Hindlimb muscle (tissue), 1 donor: ENCODE data around the gene PCDHB14. TPM values are rescaled to one million over a fixed set of nuclear protein-coding genes. Genes with fewer than 3 reads are reported as not detected.

ENCODE experiments used
- polyA plus RNA-seq: library from polyadenylated mRNA; unstranded; fragments of 120-200 nt; gene quantifications from one replicate; pipeline ENCODE4 v1.2.1, GENCODE V29; 2013; ENCODE audit not compliant: insufficient read length

The PCDHB14 gene
- polyA plus RNA-seq, 1 donor = 7.5 TPM

Other genes with a start within 250 kb of the PCDHB14 start
- 0.14 TPM for gene PCDHB1, start 172.0 kb upstream of the PCDHB14 start, polyA plus RNA-seq
- 4.4 TPM for gene PCDHB2, start 128.7 kb upstream of the PCDHB14 start, polyA plus RNA-seq
- 2.6 TPM for gene PCDHB3, start 122.9 kb upstream of the PCDHB14 start, polyA plus RNA-seq
- gene PCDHB4, start 101.5 kb upstream of the PCDHB14 start, polyA plus RNA-seq = 3.1 TPM
- gene PCDHB5, start 88.1 kb upstream of the PCDHB14 start, polyA plus RNA-seq = 3.2 TPM
- 2.4 TPM for gene PCDHB6, start 73.3 kb upstream of the PCDHB14 start, polyA plus RNA-seq
- gene PCDHB7, start 50.7 kb upstream of the PCDHB14 start, polyA plus RNA-seq = 3.2 TPM
- 2.1 TPM for gene PCDHB8, start 45.6 kb upstream of the PCDHB14 start, polyA plus RNA-seq
- 3.9 TPM for gene PCDHB16, start 41.0 kb upstream of the PCDHB14 start, polyA plus RNA-seq
- gene PCDHB9, start 36.2 kb upstream of the PCDHB14 start, polyA plus RNA-seq = 3.2 TPM
- 5.3 TPM for gene PCDHB10, start 31.0 kb upstream of the PCDHB14 start, polyA plus RNA-seq
- gene PCDHB11, start 23.7 kb upstream of the PCDHB14 start, polyA plus RNA-seq = 4.4 TPM
- 4.7 TPM for gene PCDHB12, start 14.6 kb upstream of the PCDHB14 start, polyA plus RNA-seq
- 2.8 TPM for gene PCDHB13, start 9.4 kb upstream of the PCDHB14 start, polyA plus RNA-seq
- 9.4 TPM for gene PCDHB15, start 22.1 kb downstream of the PCDHB14 start, polyA plus RNA-seq
- gene SLC25A2, start 80.7 kb downstream of the PCDHB14 start, polyA plus RNA-seq = not detected
- gene TAF7, start 97.4 kb downstream of the PCDHB14 start, polyA plus RNA-seq = 76.5 TPM
- 0.77 TPM for gene PCDHGA1, start 107.2 kb downstream of the PCDHB14 start, polyA plus RNA-seq
- gene PCDHGA2, start 115.4 kb downstream of the PCDHB14 start, polyA plus RNA-seq = 2.1 TPM
- gene PCDHGA3, start 120.5 kb downstream of the PCDHB14 start, polyA plus RNA-seq = 1.0 TPM
- gene PCDHGB1, start 126.8 kb downstream of the PCDHB14 start, polyA plus RNA-seq = 0.45 TPM
- 1.6 TPM for gene PCDHGA4, start 131.7 kb downstream of the PCDHB14 start, polyA plus RNA-seq
- 2.8 TPM for gene PCDHGB2, start 136.7 kb downstream of the PCDHB14 start, polyA plus RNA-seq
- 2.6 TPM for gene PCDHGA5, start 140.8 kb downstream of the PCDHB14 start, polyA plus RNA-seq
- gene PCDHGB3, start 146.9 kb downstream of the PCDHB14 start, polyA plus RNA-seq = 1.8 TPM
- gene PCDHGA6, start 150.5 kb downstream of the PCDHB14 start, polyA plus RNA-seq = 4.4 TPM
- gene PCDHGA7, start 159.4 kb downstream of the PCDHB14 start, polyA plus RNA-seq = 1.6 TPM
- 2.6 TPM for gene PCDHGB4, start 164.4 kb downstream of the PCDHB14 start, polyA plus RNA-seq
- 0.80 TPM for gene PCDHGA8, start 169.3 kb downstream of the PCDHB14 start, polyA plus RNA-seq
- 4.1 TPM for gene PCDHGB5, start 174.6 kb downstream of the PCDHB14 start, polyA plus RNA-seq
- gene PCDHGA9, start 179.4 kb downstream of the PCDHB14 start, polyA plus RNA-seq = 4.4 TPM
- gene PCDHGB6, start 184.7 kb downstream of the PCDHB14 start, polyA plus RNA-seq = 4.0 TPM
- 1.6 TPM for gene PCDHGA10, start 189.6 kb downstream of the PCDHB14 start, polyA plus RNA-seq
- gene PCDHGB7, start 194.3 kb downstream of the PCDHB14 start, polyA plus RNA-seq = 9.9 TPM
- 3.0 TPM for gene PCDHGA11, start 197.7 kb downstream of the PCDHB14 start, polyA plus RNA-seq
- gene PCDHGA12, start 207.2 kb downstream of the PCDHB14 start, polyA plus RNA-seq = 2.4 TPM